DMS114 treated with DMSO at 0.1 percent for 48 hours (cell line): ENCODE measurements around the gene EMC1.
A peak's percentile ranks its signal among the peaks of the same experiment; 100 is the strongest.
"Not testable (repeated sequence)": the region's sequence is repeated elsewhere in the genome, so short reads cannot be mapped to it uniquely, and the experiment has no call there.

ENCODE experiments used
- DNase-seq: peaks from one replicate; lab custom pipeline; 2025; ENCODE audit not compliant: unreplicated experiment; lab: John Stamatoyannopoulos, UW

EMC1 gene

DNA sequence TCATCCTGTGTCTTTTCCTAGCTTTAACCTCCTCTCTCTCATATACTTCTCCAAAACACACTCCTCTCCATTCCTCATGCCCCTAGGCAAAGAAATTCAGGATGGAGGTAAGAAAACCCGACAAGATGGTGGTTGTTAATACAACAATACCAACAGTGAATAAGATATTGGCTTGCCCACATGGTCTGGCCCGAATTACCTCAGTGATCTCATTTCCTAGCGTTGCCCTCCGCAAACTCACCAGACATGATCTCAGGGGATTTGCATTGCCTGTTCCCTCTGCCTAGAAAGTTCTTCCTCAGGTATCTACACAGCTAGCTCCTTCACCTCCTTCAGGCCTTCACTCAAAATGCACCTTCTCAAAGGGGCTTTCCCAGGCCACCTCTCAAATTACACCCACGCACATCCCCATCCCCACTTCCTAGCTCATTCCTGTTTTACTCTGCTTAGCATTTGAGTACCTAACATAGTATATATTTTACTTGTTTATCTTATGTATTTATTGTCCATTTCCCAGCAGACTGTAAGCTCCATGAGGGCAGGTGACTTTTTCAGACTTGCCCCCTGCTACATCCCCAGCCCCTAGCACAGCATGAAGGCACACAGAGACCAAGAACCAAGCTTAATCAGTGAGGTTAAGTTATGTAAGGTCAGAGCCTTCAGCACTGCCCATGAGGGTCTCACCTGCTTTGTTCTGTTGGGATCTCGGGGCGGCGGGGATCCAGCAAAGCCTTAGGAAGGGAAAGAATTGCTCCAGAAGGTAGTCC, 31.1 kb downstream of the EMC1 start:
- no peak for DNase-seq

- DNase-seq: no peak
Measured at GRCh38 chr1:19219451-19219850, 31.9 kb downstream of the EMC1 start.

DNA sequence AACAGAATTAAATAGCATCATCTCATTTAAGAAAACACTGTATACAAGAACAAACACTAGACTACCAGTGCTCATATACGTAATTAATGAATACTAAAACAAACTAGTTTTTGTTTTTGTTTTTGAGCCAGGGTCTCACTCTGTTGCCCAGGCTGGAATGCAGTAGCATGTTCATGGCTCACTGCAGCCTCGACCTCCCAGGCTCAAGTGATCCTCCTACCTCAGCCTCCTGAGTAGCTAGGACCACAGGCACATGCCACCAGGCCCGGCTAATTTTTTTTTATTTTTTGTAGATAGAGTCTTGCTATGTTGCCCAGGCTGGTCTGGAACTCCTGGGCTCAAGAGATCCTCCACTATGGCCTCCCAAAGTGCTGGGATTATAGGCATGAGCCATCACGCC, 34.7 kb downstream of the EMC1 start:
- not testable (repeated sequence) for DNase-seq

GRCh38 chr1:19213580-19213979, 37.7 kb downstream of the EMC1 start:
- DNase-seq: no peak

- no peak for DNase-seq
Measured at GRCh38 chr1:19212167-19212566, 39.2 kb downstream of the EMC1 start.

GRCh38 chr1:19210772-19211549, 40.4 kb downstream of the EMC1 start:
- DNase-seq: no peak

GRCh38 chr1:19209990-19210771, 41.1 kb downstream of the EMC1 start, which contains the start of gene UBR4:
Gene UBR4, minus strand, starts transcription at chr1:19210266. Its CDS starts 18 bp downstream, at chr1:19210248.
- DNase-seq: peak; percentile 84

- no peak for DNase-seq
Measured at GRCh38 chr1:19209439-19209989, 41.8 kb downstream of the EMC1 start.

DNA sequence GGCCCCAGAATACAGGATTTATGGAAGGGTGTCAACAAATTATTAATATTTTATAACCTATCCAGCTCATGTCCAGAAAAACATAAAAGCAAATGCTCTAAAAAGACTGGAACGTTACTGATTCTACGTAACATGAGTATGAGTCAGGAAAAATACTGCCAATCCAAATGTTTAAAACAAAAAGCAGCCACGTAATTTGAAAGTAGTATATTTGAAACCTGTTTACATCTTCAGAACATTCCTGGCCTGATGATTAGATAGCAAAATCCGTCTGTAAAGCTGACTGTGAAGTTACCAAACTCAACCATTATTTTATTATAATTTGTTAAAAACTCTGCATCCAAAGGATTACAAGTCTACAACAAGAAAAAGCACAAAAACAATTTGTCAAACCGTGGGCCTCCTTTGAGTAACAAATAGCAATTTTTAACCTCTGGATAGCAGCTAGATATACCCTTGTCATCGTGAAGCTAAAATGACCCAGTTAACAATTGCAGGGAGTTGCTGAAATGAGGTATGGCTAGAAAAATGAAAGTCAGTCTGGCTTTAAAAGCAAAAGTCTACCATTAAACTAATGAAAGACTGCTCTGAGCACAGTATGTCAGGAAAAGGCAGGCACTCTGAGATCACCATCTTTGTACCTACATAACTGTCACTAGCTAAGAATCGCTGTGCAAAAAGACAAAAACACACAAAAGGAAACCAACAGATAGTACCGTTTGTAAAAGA, 42.5 kb downstream of the EMC1 start:
- DNase-seq: no peak

- no peak for DNase-seq
Measured at GRCh38 chr1:19206947-19207346, 44.4 kb downstream of the EMC1 start.

- DNase-seq: no peak
Measured at GRCh38 chr1:19205845-19206244, 45.5 kb downstream of the EMC1 start.

GRCh38 chr1:19205403-19205802, 45.9 kb downstream of the EMC1 start:
- DNase-seq: no peak

DNA sequence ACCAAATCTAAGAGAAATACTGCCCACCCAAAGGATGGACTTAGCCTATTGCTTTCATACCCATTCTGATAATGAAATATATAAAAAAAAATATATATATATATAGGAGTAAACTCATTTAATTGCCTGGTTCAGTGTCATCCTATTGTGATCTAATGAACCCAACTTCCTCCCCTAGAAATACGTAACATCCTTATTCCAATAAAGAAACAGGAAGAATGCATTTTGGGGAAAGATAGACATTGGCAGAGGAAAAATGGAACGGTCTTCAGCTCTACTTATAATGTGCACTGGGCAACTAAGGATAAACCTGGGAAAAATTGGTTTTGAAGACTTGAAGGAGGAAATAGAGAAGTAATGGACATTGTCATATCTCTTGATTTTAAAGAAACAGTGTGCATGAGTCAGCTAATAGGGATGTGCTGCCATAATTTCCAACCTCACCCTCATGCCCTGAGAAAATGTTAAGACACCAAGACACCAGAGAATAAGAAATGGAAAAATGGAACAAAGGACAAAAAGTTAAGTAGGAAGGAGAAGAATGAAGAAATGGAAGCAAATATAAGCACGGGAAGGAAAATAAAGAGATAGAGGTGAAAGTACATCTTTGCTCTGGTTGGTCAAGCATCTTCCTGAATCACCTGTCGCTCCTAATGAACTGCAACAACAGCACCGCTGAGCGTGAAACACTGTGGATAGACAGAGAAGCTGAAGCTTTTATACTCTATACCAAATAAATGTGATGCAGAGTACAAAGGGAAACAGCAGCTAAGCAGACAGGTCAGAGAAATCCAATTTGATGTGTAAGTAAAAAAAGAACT, 46.7 kb downstream of the EMC1 start:
- DNase-seq: no peak

DNA sequence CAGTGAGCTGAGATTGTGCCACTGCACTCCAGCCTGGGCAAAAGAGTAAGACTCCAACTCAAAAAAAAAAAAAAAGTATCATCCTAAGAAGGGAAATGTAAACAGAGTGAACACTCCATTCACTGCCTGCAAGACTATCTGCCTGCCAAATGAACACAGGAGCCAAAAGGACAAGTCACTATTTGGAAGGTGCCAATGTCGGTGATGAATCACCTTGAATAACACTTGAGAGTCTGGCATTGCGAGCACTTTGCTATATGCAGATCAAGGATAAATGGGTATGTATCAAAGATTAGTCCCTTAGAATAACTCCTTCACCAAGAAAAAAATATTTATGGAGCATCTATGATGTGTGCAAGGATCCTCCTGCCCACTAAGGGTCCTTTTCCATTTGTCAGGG, 47.9 kb downstream of the EMC1 start:
- no peak for DNase-seq

DNA sequence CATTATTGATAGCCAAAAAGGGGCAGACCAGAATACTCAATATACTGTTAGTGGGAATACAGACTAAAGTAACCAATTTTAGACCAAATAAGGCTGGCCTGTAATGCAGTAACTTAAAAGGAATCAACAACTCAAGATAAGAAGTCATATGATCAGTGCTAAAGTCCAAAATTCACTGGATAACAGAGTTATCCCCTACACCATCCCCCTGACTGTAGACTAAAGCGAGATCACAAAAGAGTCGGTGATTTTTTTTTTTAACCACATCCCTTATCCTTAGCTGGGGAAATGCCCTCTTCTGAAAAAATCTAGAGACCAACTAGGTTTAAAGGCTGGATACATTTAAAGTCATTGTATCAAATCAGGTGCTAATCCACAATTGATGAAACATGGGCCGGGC, 48.9 kb downstream of the EMC1 start:
- no peak for DNase-seq

GRCh38 chr1:19199969-19200604, 51.2 kb downstream of the EMC1 start:
- no peak for DNase-seq

DNA sequence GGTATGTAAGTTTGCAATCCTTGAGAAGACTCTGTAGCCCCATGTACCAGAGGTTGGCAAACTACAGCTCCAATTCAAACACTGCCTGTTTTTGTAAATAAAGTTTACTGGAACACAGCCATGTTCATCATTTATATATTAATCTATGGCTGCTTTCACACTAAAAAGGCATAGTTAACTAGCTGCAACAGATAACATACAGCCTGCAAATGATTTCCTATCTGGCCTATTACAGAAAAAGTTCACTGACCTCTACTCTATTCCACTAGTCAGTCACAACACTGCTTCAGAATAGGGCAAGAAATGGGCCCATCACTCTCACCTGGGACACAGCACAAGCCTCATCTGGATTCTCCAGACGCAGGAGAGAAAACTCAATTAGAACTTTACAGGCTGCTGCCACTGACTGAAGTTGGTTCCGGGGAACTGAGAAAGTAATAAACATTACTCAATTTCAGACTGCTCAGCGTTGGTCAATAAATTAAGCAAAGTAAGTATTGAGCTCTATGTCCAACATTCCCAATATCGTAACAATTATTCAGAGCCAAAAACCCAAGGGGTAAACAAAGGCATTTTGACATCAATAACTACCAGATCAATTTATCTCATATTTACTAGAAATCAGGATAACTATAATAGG, 51.9 kb downstream of the EMC1 start:
- no peak for DNase-seq

- DNase-seq: no peak
Measured at GRCh38 chr1:19198820-19199219, 52.5 kb downstream of the EMC1 start.

DNA sequence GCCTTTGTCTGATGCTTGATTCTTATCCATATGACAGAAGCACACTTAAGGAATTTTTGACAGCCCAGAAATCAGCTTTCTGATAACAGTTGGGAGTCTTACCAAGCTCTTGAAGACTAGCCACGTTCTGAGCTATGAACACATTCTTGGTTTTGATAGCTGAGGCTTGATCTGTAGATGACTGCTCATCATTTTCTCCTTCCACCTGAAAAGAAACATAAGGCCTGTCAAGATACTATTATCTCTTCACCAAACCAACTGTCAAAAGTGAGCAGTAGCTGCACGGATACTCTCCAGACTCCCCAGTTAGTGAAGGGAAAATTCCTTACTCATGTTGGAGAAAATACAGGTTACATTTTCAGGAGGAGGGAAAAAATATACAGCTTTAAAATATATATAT, 53.5 kb downstream of the EMC1 start:
- DNase-seq: no peak
